Measurements from ENCODE around the gene TMEM169.

DNA sequence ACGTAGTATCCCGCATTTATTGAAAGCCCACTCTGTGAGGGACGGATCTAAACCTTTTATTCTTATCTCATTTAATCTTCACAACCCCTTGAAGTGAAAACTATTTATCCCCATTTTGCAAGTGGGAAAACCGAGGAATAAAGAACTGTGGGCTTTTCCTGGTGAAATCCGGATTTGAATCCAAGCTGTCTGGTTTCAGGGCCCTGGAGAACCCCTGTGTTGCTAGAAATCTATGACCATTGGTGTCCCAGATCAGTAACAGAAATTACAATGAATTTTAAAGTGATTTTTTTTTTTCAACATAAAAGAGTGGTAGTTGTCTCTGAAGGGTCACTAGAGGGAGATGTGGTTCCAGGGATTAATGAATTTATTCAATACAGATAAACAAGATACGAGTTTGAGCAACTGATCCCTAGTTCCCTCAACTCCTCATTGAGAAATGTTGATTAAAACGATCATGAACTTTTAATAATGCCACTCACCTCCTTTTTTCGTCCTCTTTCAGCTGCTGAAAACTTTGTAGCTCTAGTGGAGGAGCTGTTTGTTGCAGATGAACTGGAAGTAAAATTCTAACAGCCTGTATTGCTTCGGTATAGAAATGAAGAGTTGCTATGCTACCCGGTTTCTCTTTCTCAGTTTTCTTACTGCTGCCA is 28.4 kb downstream of the TMEM169 start:
- TF ChIP-seq, protein P1, sequence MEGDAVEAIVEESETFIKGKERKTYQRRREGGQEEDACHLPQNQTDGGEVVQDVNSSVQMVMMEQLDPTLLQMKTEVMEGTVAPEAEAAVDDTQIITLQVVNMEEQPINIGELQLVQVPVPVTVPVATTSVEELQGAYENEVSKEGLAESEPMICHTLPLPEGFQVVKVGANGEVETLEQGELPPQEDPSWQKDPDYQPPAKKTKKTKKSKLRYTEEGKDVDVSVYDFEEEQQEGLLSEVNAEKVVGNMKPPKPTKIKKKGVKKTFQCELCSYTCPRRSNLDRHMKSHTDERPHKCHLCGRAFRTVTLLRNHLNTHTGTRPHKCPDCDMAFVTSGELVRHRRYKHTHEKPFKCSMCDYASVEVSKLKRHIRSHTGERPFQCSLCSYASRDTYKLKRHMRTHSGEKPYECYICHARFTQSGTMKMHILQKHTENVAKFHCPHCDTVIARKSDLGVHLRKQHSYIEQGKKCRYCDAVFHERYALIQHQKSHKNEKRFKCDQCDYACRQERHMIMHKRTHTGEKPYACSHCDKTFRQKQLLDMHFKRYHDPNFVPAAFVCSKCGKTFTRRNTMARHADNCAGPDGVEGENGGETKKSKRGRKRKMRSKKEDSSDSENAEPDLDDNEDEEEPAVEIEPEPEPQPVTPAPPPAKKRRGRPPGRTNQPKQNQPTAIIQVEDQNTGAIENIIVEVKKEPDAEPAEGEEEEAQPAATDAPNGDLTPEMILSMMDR (IDR thresholded peaks at IDR 0.05), result peak; percentile 66
- no peak for TF ChIP-seq ZFX (IDR thresholded peaks at IDR 0.05; ENCODE audit: borderline replicate concordance)
